CD4-positive, alpha-beta T cell treated with Interleukin-21 for 1 hour (primary cell): ENCODE measurements around the gene MEOX1.
"Not testable (repeated sequence)": the region's sequence is repeated elsewhere in the genome, so short reads cannot be mapped to it uniquely, and the experiment has no call there.

ENCODE experiments used
- DNase-seq: peaks from one replicate; pipeline ENCODE4 v3.0.0-alpha.2; 2020

MEOX1 gene

DNA sequence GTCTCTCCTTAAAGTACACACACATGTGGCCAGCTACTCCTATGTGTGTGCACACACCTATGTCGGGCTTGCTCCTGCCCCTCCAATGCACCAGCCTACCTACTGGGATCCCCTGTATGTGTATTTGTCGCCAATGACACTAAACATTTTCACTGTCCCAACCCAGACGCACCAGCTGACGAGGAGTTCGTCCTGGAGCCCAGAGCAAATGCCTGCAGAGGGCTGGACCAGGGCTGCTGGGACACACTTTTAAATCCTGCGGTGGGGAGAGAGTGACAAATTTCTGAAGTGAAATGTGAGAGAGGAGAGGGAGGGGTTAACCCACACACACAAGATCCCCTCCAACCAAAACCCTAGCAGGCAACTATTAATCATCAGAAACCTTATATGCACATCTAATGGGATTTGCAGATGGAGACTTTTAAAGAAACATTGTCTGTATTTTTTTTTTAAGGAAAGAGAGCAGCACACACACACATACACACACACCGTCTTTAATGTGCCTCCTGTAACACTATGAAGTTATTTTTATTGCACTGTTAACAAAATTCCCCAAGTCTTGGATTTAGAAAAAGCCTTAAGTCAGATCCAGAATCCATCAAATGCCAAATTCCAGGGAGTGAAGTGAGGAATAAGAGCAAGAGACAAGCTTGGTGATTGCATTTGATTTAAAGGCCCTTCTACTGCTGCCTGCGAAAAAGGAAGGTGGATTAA lies at the start of gene MEOX1:
MEOX1 (minus strand) TSS at position 224 of the 714 bp plus-strand sequence. CDS start 388 bp downstream, outside the sequence.
- no peak for DNase-seq

DNA sequence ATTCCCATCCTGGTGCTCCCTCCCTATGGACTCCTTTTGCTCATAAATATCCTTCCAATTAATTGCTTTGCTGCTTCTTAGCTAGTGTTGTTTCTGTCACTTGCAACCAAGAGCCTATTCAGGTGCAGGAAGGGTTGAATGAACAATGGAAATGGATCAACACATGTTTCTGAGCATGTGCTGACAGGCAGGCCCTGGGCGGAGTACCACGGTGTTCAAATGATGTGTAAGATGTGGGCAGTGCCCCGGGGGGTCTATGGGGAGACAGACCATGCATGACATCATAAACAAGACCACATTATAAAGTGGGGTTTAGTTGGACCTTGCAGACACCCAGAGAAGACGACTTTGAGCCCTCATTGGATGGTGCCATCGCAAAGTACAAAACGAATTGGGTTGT lies 48.4 kb upstream of the MEOX1 start:
- DNase-seq, result no peak

DNA sequence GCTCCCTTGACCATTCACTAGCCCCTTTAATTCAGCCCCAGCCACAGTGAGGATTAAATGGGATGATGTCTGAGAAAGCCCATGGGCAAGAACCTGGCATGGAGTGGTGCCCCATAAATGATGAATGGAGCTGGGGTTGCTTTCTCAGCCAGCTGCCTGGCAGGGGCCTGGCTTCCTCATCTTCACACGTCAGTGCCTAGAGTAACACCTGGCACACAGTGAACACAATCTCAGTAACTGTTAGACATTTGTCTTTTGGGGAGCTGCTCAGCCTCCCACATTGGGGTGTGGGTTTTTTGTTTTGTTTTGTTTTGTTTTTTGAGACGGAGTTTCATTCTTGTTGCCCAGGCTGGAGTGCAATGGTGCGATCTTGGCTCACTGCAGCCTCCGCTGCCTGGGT lies 47.5 kb upstream of the MEOX1 start:
- DNase-seq, result no peak

DNA sequence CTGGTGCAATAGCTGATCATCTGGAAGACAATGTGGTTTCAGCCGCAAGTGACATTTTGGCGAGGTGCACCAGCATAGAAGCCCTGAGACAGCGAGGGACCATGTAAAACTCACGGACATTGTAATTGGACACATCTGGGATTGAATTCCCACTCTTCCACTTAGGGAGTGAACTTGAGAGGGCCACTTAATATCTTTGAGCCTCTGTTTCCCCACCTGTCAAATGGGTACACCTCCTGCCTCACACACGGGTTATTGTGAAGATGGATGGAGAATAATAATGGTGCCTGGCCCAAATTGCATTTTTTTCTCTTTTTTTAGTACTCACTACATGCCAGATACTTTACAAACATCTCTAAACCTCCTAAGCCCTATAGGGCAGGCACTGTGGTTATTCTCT lies 45.5 kb upstream of the MEOX1 start:
- no peak for DNase-seq

DNA sequence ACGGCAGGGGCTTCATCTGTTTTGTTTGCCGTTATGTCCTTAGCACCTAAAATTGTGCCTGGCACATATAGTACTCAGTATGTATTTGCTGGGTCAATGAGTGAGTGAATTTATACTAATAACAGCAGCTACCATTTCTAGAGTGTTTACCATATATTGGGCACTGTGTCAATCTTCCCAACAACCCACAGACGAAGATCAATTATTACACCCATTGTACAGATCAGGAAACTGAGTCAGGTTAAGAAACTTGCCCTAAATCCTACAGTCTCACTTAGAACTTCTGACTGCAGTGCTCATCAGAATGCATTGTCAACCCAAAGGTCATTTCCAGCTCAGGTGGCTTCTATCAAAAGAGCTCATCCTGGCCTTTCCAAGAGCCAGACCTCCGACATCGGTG lies 44.5 kb upstream of the MEOX1 start:
- no peak for DNase-seq

DNA sequence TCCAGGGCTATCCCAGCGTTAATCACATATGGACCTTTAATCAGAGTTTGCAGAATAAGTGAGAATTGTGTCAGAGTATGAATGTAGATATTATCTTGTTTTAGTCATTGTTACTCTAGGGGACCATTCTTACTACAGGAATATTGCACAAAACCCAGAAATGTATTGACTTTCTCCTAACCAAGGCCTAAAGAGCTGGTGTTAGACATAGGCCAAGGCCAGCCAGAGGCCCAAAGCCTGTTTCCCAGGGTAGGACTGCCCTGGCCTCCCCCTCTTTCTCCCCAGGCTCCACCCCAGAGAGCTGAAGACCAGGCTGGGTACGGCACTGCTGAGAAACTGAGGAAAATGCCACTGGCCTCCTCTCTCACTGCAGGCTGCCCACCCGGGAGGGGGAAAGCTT lies 41.9 kb upstream of the MEOX1 start:
- DNase-seq, result no peak

DNA sequence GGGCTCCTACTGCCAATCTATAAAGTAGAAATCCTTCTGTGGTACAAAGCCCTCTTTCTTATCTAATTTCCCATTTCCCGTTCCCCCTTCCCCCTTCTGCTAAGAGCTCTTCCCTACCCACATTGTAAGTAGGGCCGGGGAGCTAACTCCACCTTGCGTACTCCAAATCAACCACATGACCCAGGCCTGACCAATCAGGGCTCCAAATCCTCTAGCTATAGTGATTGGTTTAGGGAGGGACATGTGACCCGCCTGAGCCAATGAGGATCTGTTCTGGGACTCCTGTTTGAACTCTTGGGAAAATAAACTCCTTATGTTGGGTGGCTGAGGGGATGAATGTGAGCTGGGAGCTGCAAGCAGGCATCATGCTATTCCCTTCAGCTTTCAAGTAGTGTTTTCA lies 40.9 kb upstream of the MEOX1 start:
- peak; percentile 24 for DNase-seq

DNA sequence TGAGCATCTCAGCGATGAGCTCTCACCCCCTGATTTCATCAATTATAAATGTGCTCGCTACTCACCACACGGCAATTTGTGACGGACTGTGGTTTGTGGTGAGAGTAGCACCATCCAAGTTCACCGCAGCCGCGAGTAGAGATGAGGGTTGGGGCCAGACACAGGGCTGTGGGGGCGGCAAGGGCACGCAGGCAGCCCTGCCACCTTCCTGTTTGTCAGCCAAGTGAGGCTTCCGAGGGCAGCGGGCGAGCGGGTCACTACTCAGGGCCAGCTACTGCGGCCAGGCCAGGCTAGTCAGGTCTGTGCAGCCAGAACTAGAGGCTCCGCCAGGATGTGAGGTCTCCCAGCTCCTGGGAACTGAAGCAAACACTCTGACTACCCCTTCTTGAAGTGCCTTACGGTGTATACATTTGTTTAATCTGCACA lies 39.6 kb upstream of the MEOX1 start:
- DNase-seq, result peak; percentile 46

DNA sequence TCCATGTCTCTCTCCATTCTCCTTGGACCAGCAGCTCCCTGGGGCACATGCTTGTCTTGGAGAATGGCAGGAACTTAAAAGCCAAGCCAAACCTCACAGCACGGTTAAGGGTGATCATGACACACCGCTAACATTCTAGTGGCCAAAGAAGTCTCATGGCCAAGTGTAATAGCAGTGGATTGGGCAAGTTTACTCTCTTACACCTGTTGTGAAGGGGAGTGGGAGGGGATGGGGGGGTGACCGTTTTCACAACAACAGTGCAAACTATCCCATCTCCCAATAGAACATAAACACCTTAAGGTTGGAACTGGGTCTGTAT lies 37.7 kb upstream of the MEOX1 start:
- no peak for DNase-seq

DNA sequence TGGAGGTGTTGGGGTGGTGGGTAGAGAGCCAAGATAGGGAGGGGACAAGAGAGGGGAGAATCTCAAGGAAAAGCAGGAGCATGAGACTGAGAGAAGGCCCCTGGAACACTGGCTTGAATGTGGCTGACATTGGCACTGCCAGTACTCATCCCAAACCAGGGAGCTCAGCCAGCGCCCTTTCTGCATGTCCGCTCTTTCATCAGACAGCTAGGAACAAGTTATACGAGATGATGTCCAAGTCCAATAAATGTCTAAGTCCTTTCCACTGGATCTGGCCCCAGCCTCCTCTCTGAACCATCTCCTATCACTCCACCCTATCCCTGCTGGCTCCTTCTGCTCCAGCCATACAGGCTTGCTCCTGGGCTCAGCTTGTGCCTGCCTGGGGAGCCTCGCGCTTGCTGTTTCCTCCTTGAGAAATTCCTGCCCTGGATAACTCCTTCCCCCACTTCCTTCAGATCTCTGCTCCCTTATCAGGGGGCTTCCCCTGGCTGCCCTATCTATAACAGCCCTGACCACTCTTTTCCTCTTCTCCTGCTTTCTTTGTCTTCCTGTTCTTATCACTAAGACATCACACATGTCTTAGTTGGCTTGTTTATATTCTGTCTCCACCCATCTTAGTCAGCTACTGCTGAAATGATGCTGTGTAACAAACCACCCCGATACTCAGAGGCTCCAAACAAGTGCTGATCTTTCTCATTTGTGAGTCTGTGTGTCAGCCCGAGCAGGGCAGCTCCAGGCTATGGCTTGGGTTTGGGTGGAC lies 37.1 kb upstream of the MEOX1 start:
- no peak for DNase-seq

DNA sequence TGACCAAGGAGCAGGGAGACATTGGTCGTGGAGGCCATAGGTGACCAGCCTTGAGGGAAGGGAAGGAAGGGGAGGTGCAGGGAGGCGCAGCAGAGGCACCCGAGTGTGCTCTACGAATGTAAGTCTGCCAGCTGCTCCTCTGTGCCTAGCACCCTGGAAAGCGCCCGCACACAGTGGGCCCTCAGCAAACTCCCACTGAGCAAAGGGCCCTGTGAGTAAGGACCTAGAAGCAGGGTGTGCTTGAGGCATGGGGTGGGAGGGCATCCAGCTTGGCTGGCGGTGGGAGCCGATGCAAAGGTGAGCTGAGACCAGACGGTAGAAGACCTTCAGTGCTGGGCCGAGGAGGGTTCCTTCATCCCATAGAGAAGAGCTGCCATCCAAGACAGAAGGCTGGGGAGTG lies 36.2 kb upstream of the MEOX1 start:
- no peak for DNase-seq

DNA sequence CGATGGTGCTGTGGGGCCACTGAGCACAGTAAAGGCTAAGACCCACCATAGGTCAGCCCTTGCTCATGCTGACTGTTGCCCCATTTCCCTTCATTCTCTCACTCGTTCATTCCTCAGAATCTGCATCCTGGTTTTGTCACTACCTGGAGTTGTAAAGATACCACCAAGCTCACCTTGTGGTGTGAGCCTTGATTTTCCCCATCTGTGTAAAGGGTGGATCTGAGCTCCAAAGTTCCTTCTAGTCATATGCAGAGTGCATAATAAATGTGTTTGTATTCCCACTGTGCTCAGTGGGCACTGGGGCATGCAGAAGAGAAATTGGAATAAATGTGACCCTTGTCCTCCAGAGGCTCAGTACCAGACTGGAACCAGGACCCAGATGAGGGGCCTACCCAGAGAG lies 35.2 kb upstream of the MEOX1 start:
- DNase-seq, result no peak

DNA sequence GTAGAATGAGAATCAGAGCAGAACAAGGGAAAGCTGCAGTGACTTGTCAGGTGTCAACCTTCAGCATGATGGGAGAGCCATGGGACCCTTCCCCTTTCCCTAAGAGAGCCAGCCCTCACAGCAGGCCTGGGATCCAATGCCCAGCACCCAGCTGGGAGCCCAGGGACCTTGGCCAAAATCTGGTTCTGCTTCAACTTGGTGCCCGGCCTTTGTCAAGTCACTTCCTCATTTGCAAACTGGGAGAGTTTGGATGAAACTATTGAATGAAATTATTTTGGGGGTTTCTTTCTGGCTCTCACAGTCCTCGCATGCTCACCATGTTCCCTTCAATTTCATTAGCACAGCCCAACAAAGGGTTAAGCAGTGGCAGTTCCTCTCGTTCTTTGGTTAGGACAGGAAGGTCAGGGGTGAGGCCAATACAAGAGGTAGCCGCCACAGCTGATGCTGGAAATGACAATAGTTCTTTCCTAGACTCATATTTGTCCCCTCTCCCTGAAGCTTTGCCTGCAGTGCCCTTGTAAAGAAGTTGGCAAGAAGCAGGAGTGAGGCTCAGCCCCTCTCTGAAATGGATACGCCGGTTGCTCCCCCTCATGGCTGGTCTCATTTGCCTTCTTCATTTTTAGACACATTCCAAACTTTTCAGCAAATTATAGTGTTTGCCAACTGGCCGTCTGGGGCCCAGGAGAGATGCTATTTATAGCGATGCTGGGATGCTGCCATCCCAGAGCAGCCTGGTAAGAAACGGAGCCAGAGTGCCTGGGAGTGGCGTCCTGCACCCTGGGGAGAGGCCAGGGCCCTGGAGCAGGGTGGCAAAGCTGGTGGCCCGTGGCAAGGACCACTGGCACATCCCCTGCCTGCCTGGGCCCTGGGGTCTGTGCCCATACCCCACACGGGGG lies 34.5 kb upstream of the MEOX1 start:
- no peak for DNase-seq

DNA sequence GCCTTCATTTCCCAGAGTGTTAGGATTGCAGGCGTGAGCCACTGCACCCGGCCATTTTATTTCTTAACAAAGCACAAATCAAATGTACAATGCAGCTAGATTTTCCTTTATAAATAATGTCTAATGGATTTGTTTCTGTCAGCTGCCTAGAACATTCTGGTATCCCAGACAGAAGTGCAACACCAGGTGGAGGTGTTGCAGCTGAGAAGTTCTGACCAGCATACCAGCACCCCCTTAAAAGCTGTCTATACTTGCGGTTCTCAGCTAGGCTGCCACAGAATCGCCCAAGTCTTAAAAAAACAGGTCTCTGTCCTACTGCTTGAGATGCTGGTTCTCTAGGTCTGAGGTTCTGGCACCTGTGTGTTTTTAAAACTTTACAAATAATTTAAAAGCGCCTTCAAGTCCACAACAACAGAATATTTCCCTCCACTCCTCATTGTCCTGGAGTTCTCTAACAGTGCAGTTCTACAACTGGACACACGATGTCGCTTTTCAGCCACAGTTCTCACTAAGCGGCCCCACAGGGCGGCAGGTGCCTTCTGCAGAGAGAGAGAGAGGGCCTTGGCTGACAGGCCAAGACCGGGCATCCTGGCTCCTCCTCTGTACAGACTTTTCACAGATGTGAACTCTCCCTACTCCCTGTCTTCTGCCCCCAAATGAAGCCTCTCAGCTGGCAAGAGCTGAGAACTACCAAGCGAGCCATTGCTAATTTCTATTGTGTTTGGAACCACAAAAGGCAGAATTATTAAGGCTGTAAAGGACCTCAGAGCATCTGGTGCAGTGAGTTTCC lies 32.6 kb upstream of the MEOX1 start:
- DNase-seq, result peak; percentile 80

DNA sequence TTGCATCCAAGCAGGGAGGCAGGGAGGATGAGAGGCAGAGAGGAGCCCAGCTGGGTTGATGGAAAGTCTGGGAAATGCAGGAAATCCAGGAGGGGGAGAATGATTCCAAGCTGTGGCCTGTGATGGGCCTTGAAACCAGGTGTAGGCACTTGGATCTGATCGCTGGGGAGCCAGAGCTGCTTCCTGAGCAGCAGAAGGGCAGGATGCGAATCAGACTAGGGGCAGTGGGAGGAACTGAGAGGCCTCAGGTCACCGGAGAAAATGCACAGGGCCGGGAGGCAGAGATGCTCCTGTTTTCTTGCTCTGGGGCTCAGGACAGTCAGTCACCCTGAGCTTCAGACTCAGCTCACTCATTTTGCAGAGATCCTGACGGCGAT lies 29.6 kb upstream of the MEOX1 start:
- DNase-seq, result no peak

DNA sequence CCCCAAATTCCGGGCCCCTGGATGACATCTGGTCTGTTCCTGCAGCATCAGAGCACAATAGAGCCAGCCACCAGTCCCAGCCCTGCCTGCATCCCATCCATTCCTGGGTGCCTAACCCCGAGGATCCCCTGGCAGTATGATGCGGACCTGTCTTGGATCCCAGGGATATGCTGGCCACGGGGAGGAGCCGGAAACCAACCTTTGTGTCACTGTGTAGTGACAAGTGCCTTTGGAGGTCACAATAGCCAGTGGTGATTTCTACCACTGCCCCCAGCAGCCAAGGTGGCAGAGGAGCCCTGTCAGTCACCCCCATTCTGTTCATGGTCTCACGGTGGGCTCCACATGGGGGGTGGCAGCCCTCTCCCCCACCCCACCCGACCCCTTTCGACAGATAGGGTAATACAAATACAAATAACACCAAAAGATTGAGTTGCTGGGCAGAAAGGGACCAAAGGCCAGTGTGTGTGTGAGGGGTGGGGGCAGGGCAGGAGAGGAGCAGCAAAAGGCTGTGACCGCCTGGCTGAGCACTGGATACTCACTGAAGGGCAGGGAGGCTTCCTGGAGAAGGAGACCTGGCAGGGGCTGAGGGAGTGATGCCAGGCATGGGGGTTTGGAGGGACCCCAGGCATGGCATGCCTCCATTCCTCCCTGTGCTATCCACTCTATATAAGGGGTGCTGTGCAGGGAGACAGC lies 29.0 kb upstream of the MEOX1 start:
- no peak for DNase-seq

DNA sequence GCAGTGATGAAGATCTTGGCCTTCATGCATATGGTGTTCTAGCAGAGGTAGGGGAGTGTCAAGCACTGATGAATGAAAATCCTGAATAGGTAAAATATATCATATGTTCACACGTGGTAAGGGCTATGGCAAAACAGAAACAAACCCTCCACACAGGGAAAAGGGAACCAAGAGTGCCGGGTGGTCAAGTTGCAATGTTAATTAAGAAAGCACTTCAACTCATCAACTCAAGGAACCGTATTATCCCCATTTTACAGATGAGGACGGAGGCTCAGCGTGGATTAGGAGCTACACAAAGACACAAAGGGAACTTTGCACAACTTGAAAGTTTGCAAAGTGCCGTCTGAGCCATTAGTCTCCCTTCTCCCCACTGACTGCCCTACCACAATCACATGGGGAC lies 28.1 kb upstream of the MEOX1 start:
- DNase-seq, result no peak

DNA sequence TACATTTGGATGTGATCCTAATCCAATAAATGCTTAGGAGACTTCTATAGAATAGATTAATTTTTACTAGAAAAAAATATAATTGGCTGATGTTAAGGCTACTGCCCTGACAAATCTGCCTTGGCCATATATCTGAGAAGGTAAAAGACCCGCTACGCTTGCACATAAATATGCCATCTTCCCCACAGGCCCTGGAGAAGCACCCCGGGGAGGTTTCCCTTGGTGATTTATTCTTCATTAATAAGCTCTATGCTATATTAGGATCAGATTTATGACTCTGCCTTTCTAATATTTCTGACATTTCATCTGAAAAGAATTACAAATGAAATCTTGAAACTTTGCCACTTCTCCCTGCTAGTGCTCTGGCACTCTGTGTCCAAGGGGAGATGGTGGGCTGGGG lies 27.4 kb upstream of the MEOX1 start:
- DNase-seq, result no peak

DNA sequence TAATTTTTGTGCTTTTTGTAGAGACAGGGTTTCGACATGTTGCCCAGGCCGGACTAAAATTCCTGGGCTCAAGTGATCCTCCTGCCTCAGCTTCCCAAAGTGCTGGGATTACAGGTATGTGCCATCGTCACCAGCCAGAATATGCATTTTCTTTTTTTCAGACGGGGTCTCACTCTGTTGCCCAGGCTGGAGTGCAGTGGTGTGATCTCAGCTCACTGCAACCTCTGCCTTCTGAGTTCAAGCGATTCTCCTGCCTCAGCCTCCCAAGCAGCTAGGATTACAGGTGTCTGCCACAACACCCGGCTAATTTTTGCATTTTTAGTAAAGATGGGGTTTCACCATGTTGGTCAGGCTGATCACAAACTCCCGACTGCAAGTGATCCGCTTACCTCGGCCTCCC lies 25.2 kb upstream of the MEOX1 start:
- not testable (repeated sequence) for DNase-seq

DNA sequence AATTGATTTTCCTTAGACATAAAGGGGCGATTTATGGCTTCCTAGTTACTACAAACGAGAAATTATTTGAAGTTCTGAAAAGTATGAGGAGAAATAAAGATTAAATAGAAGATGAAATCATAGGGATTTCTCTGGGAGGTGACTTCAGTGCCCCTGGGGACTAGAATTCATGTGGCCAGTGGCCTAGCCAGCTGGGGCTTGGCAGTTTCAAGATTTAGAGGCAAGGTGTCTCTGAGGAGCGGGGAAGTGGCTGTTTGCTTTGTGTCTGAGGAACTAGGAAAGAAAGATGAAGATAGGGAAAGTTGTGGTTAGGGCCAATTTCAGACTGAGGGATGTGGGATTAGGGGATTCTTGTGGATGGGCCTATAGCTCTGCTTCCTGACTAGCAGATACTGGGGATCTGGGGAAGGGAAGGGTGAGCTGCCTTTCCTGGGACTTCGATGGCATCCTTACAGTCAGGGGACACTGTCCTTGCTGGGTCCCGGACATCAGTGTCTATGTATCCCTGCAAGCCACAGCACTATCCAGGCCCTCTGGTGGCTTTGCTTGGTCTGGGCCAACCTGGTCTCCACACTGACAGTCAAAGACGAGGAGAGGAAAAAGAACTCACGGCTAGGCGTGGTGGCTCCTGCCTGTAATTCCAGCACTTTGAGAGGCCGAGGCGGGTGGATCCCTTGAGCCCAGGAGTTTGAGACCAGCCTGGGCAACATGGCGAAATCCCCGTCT lies 22.4 kb upstream of the MEOX1 start:
- no peak for DNase-seq

DNA sequence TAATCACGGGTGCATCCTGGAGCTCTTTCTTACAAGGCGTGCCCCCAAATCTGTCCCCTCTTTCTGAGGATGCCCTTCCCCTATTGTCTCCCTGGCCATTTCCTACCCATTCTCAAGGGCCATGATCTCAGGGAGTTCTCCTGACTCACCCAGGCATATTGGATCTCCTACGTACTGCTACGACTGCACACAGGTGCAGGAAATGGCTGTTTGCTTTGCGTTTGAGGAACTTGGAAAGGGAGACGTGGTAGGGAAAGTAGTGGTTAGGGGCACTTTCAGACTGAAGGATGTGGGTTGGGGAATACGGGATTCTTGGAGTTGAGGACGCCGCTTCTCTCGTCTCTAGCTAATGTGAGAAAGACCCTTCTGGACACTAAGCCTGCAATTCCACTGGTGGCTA lies 18.7 kb upstream of the MEOX1 start:
- DNase-seq, result no peak

DNA sequence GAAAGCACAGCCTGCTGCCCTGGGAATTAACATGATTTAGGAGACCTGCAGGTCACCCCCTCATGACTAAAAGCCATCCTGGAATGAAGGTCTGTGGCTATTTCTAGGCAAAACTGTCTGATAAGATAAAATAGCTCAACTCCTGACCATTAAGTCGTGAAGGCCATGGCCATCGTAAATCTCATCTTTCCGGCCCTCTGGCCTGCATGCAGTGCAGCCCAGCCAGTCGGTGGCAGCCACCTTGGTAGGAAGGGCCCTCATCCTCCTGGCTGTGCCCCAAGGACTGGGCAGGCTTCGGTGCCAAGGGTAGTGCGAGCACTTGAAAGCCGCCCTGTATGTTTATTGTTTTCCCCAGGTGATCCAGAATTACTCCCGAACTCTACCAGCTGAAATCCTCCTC lies 18.2 kb upstream of the MEOX1 start:
- no peak for DNase-seq
